Gastroesophageal sphincter (tissue), 4 donors: ENCODE measurements around the gene L1CAM. TPM values are rescaled to one million over a fixed set of nuclear protein-coding genes. Genes with fewer than 3 reads are reported as not detected.

ENCODE experiments used
- ATAC-seq: fragments of 150-250 bp; one replicate; pipeline ENCODE4 v1.9.1; 2016; ENCODE audit warnings: mild to moderate bottlenecking, moderate library complexity
- H3K27ac ChIP-seq, 4 donors: fragments of 200-600 bp; sonication (generic) in 3 of 4; 1 replicate in 3 of 4; 2 replicates in 1 of 4; pipeline ENCODE4 v1.5.1; 2016 to 2019
- H3K27me3 ChIP-seq: fragments of 200-600 bp; sonication (generic); one replicate; pipeline ENCODE4 v1.5.1; 2019
- H3K36me3 ChIP-seq, 2 donors: fragments of 200-600 bp; sonication (generic); one replicate each; pipeline ENCODE4 v1.5.1; 2019; ENCODE audit warnings: control low read depth in 1 of 2
- H3K4me1 ChIP-seq, 3 donors: fragments of 200-600 bp; sonication (generic); 1 replicate in 2 of 3; 2 replicates in 1 of 3; pipeline ENCODE4 v1.5.1; 2016 to 2019; ENCODE audit warnings: control low read depth in 2 of 3
- H3K4me3 ChIP-seq, 2 donors: fragments of 200-600 bp; sonication (generic); one replicate each; pipeline ENCODE4 v1.5.1; 2019; ENCODE audit warnings: mild to moderate bottlenecking in 1 of 2, moderate library complexity in 1 of 2
- H3K9me3 ChIP-seq, 3 donors: fragments of 200-600 bp; sonication (generic); one replicate each; pipeline ENCODE4 v1.5.1; 2017 to 2019; ENCODE audit warnings: control low read depth in 2 of 3
- CTCF ChIP-seq, 4 experiments: fragments of 200-600 bp in 2 of 4; fragments of 450-650 bp in 2 of 4; sonication (generic) in 1 of 4; IDR thresholded peaks; one replicate each; pipeline ENCODE4 v1.5.1; 2017 to 2019; ENCODE audit warnings: antibody characterized with exemption in 4 of 4, mild to moderate bottlenecking in 2 of 4, moderate library complexity in 2 of 4
- EP300 ChIP-seq: sonication (generic); formaldehyde crosslinking; IDR thresholded peaks from one replicate; pipeline ENCODE4 v1.6.1; 2017; ENCODE audit warnings: antibody characterized with exemption, mild to moderate bottlenecking
- POLR2A ChIP-seq, 2 donors: fragments of 450-650 bp; IDR thresholded peaks; one replicate each; pipeline ENCODE4 v1.6.1; 2017; ENCODE audit warnings: antibody characterized with exemption in 2 of 2, mild to moderate bottlenecking in 2 of 2, moderate library complexity in 1 of 2
- POLR2AphosphoS5 ChIP-seq: sonication (generic); formaldehyde crosslinking; IDR thresholded peaks from one replicate; pipeline ENCODE4 v1.6.1; 2017; ENCODE audit warnings: antibody characterized with exemption
- WGBS, 2 donors: methylation state at CpG; one replicate each; pipeline ENCODE4 v1.1.5; 2018; ENCODE audit warnings: low coverage in 1 of 2; 5-methylcytosine and 5-hydroxymethylcytosine counted together
- total RNA-seq, 4 donors: library from RNA; depleted of rRNA; stranded (reverse); fragments of >200 nt; gene quantifications; one replicate each; pipeline ENCODE4 v1.1.0, GENCODE V29; 2016

Gene L1CAM
- total RNA-seq, 4 donors from 2014 or later = 16.2 to 53.3 (median 26.7) TPM

- H3K9me3 ChIP-seq = no peaks in the 10 kb centered on the region
- no peaks in the 10 kb centered on the region for H3K36me3 ChIP-seq
- H3K4me3 ChIP-seq = peak overlapping the region in 1 of 2 donors; percentile 62
- peaks cover 0 to 75% (median 21%) of the 10 kb centered on the region in 3 donors for H3K4me1 ChIP-seq
- H3K27me3 ChIP-seq = no peaks in the 10 kb centered on the region
- ATAC-seq = no peak
- H3K27ac ChIP-seq = peak overlapping the region in 3 of 4 donors; percentile 14 to 43 (median 32)
- WGBS, 2 donors = 0% methylated on average over 1 of the region's 14 CpGs; no CpG with 5 or more reads in 1 of the 2 donors
- TF ChIP-seq EP300 = no peak
- TF ChIP-seq POLR2A (IDR thresholded peaks at IDR 0.05) = no peak
- peak in 2 of 4 experiments; percentile 29 to 32 for TF ChIP-seq CTCF (IDR thresholded peaks at IDR 0.05)
- TF ChIP-seq POLR2AphosphoS5 = peak; percentile 23
Observed at GRCh38 chrX:153924149-153924861, 38.3 kb upstream of the L1CAM start.

GRCh38 chrX:153922932-153923857 is 37.2 kb upstream of the L1CAM start:
- peak; percentile 66 for ATAC-seq
- Histone ChIP-seq H3K27ac (peak overlapping the region in 3 of 4 donors; percentile 14 to 57 (median 43)), H3K36me3 (no peaks in the 10 kb centered on the region), H3K4me1 (peaks cover 0 to 66% (median 21%) of the 10 kb centered on the region in 3 donors), H3K9me3 (no peaks in the 10 kb centered on the region), H3K27me3 (no peaks in the 10 kb centered on the region), H3K4me3 (no peak overlapping the region)
- peak in 3 of 4 experiments; percentile 28 to 62 (median 33) for TF ChIP-seq CTCF (IDR thresholded peaks at IDR 0.05)
- TF ChIP-seq POLR2A (IDR thresholded peaks at IDR 0.05) = no peak
- WGBS, 2 donors = 60 to 63% methylated on average over 1 to 5 of the region's 25 CpGs

GRCh38 chrX:153921511-153922446 is 35.8 kb upstream of the L1CAM start:
- Histone ChIP-seq H3K27ac (peak overlapping the region in 3 of 4 donors; percentile 14 to 47 (median 36)), H3K4me1 (peaks cover 0 to 59% (median 13%) of the 10 kb centered on the region in 3 donors), H3K4me3 (peak overlapping the region in 1 of 2 donors; percentile 14), H3K27me3 (no peaks in the 10 kb centered on the region), H3K9me3 (no peaks in the 10 kb centered on the region), H3K36me3 (no peaks in the 10 kb centered on the region)
- no peak for ATAC-seq
- TF ChIP-seq POLR2A (IDR thresholded peaks at IDR 0.05) (no peak), CTCF (IDR thresholded peaks at IDR 0.05) (no peak), POLR2AphosphoS5 (no peak), EP300 (no peak)
- WGBS, 2 donors = no CpG with 5 or more reads among the region's 40 CpGs

- no CpG with 5 or more reads among the region's 16 CpGs for WGBS, 2 donors
- no peak for ATAC-seq
- Histone ChIP-seq H3K27ac (peak overlapping the region in 2 of 4 donors; percentile 14 to 36), H3K27me3 (no peaks in the 10 kb centered on the region), H3K4me1 (peaks cover 0 to 52% (median 10%) of the 10 kb centered on the region in 3 donors), H3K9me3 (no peaks in the 10 kb centered on the region), H3K36me3 (no peaks in the 10 kb centered on the region), H3K4me3 (peak overlapping the region in 1 of 2 donors; percentile 14)
- no peak for TF ChIP-seq EP300
- TF ChIP-seq POLR2A (IDR thresholded peaks at IDR 0.05) = no peak
Observed at GRCh38 chrX:153921070-153921469, 35.1 kb upstream of the L1CAM start.
